Kidney (tissue), 14 donors: ENCODE data around the gene ZNF677. TPM values are rescaled to one million over a fixed set of nuclear protein-coding genes. Genes with fewer than 3 reads are reported as not detected.
"Not testable (repeated sequence)": the region's sequence is repeated elsewhere in the genome, so short reads cannot be mapped to it uniquely, and the experiment has no call there.

Experiments used
- DNase-seq, 5 donors: peaks; one replicate each; pipeline ENCODE4 v3.0.0-alpha.2; 2013 to 2020
- FAIRE-seq: peaks from 2 replicates; lab custom pipeline; 2012; peaks lifted over from hg19 to GRCh38; lab: Jason Lieb, UNC
- H3K27ac ChIP-seq, 2 donors: one replicate each; pipeline ENCODE4 v1.7.0; 2013; ENCODE audit warnings: low read depth in 2 of 2, low read length in 2 of 2, inconsistent platforms in 1 of 2
- H3K27me3 ChIP-seq: one replicate; pipeline ENCODE4 v1.7.1; 2013; ENCODE audit warnings: low read length, inconsistent platforms; ENCODE audit not compliant: control insufficient read depth, insufficient read depth
- H3K36me3 ChIP-seq, 3 donors: one replicate each; pipeline versions ENCODE4 v1.7.0 to v1.7.1; 2013; ENCODE audit warnings: low read length in 3 of 3, control low read depth in 1 of 3, inconsistent platforms in 1 of 3; ENCODE audit not compliant: insufficient read depth in 3 of 3, control insufficient read depth in 2 of 3
- H3K4me1 ChIP-seq, 3 donors: one replicate each; pipeline versions ENCODE4 v1.7.0 to v1.7.1; 2013; ENCODE audit warnings: low read length in 3 of 3, inconsistent platforms in 1 of 3, low read depth in 1 of 3; ENCODE audit not compliant: control insufficient read depth in 2 of 3, insufficient read depth in 2 of 3
- H3K4me3 ChIP-seq, 3 donors: one replicate each; pipeline versions ENCODE4 v1.7.0 to v1.8.1; 2013; ENCODE audit warnings: low read length in 3 of 3, control low read depth in 1 of 3, inconsistent platforms in 1 of 3
- H3K9ac ChIP-seq, 3 donors: one replicate each; pipeline versions ENCODE4 v1.7.0 to v1.7.1; 2013; ENCODE audit warnings: low read length in 3 of 3, control low read depth in 1 of 3, inconsistent platforms in 1 of 3
- H3K9me3 ChIP-seq, 3 donors: one replicate each; pipeline versions ENCODE4 v1.7.0 to v1.7.1; 2013; ENCODE audit warnings: low read length in 3 of 3, control low read depth in 1 of 3, inconsistent platforms in 1 of 3; ENCODE audit not compliant: control insufficient read depth in 2 of 3, insufficient read depth in 1 of 3
- intact Hi-C: fragments of 100-400 bp; cut with DNase I; formaldehyde crosslinking; loops from one replicate; pipeline ENCODE4 v1.11.1; 2022
- polyA plus RNA-seq: library from polyadenylated mRNA; stranded (reverse); fragments of 350-450 nt; fragmentation: Illumina TruSeq; extraction: RNeasy Lipid Tissue Mini Kit (QIAGEN cat#74804); gene quantifications from one replicate; pipeline ENCODE4 v1.2.3, GENCODE V29; 2014; ENCODE audit warnings: low read depth, low replicate concordance; ENCODE audit not compliant: insufficient read depth
- total RNA-seq: library from RNA; stranded (reverse); fragmentation: NEBNext Ultra II Directional; extraction: Animal tissue kit (Norgen Biotek cat#: 25700); gene quantifications from one replicate; pipeline ENCODE4 v1.2.1, GENCODE V29; 2021
- TF ChIP-seq, protein P1 (sequence below): IDR thresholded peaks from 3 replicates; pipeline ENCODE4 v1.5.1; 2012; ENCODE audit warnings: mild to moderate bottlenecking, moderate library complexity, borderline replicate concordance; ENCODE audit not compliant: insufficient read depth; ENCODE audit errors: extremely low read depth
- donor health status: control.
- donor health status: control.
- donor health status: control.
- donor health status: control.
- donor health status: control.
- donor health status: DM: yes; HTN: yes; CAD: no.
- donor health status: Normal renal cell carcinoma (clear cell type).

ZNF677 gene
- total and polyA plus RNA-seq, 2 donors from 2014 or later, result 6.5 to 24.3 TPM

- Histone ChIP-seq H3K4me1 (no peaks in the 10 kb centered on the region), H3K9me3 (peaks cover 10 to 91% (median 53%) of the 10 kb centered on the region in 3 donors), H3K9ac (no peak overlapping the region), H3K36me3 (peaks cover 16 to 40% (median 17%) of the 10 kb centered on the region in 3 donors), H3K27me3 (no peaks in the 10 kb centered on the region), H3K4me3 (peak overlapping the region in 1 of 3 donors; percentile 9), H3K27ac (no peak overlapping the region)
- TF ChIP-seq, protein P1, sequence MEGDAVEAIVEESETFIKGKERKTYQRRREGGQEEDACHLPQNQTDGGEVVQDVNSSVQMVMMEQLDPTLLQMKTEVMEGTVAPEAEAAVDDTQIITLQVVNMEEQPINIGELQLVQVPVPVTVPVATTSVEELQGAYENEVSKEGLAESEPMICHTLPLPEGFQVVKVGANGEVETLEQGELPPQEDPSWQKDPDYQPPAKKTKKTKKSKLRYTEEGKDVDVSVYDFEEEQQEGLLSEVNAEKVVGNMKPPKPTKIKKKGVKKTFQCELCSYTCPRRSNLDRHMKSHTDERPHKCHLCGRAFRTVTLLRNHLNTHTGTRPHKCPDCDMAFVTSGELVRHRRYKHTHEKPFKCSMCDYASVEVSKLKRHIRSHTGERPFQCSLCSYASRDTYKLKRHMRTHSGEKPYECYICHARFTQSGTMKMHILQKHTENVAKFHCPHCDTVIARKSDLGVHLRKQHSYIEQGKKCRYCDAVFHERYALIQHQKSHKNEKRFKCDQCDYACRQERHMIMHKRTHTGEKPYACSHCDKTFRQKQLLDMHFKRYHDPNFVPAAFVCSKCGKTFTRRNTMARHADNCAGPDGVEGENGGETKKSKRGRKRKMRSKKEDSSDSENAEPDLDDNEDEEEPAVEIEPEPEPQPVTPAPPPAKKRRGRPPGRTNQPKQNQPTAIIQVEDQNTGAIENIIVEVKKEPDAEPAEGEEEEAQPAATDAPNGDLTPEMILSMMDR, result no peak
- FAIRE-seq (no peak), DNase-seq (no peak)
- intact Hi-C loops, result no loop called here
Measured at GRCh38 chr19:53237114-53237777, 17.4 kb downstream of the ZNF677 start.

- no peak overlapping the region for H3K27ac ChIP-seq
- no peaks in the 10 kb centered on the region for H3K4me1 ChIP-seq
- DNase-seq (no peak), FAIRE-seq (no peak)
- no peak overlapping the region for H3K4me3 ChIP-seq
- H3K9ac ChIP-seq, result no peak overlapping the region
- H3K9me3 ChIP-seq, result peaks cover 0 to 53% (median 16%) of the 10 kb centered on the region in 3 donors
- H3K36me3 ChIP-seq, result no peaks in the 10 kb centered on the region
- TF ChIP-seq, protein P1, result no peak
- intact Hi-C loops, result no loop called here
- no peaks in the 10 kb centered on the region for H3K27me3 ChIP-seq
Measured at GRCh38 chr19:53224606-53225005, 30.1 kb downstream of the ZNF677 start.

- H3K9ac ChIP-seq, H3K4me3 ChIP-seq, H3K27me3 ChIP-seq, H3K27ac ChIP-seq, intact Hi-C loops, FAIRE-seq, H3K4me1 ChIP-seq, H3K36me3 ChIP-seq, DNase-seq: not testable (repeated sequence)
- H3K9me3 ChIP-seq, result peaks cover 0 to 52% (median 16%) of the 10 kb centered on the region in 3 donors
Measured at GRCh38 chr19:53222716-53223115, 32.0 kb downstream of the ZNF677 start.

DNA sequence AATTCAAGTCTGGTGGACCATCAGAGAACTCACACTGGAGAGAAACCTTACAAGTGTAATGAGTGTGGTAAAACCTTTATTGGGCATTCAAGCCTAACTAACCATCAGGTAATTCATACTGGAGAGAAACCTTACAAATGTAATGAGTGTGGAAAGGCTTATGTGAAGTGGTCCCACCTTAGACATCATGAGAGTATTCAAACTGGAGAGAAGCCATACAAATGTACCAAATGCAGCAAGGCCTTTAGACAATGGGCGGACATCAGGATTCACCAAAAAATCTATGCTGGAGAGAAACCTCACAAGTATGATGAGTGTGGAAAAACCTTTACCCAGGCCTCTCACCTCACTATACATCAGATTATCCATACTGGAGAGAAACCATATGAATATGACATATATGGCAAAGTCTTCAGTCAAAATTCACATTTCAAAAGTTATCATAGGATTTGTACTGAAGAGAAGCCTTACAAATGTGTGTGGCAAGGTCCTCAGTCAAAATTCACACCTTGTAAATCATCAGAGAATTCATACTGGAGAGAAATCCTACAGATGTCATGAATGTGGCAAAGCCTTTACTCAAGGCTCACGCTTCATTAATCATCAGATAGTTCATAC, 41.9 kb downstream of the ZNF677 start:
- intact Hi-C loops, result no loop called here
- FAIRE-seq (no peak), DNase-seq (no peak)
- no peak overlapping the region for H3K27ac ChIP-seq
- H3K27me3 ChIP-seq, result no peaks in the 10 kb centered on the region
- peaks cover 0 to 83% (median 43%) of the 10 kb centered on the region in 3 donors for H3K9me3 ChIP-seq
- TF ChIP-seq, protein P1, result no peak
- no peaks in the 10 kb centered on the region for H3K4me1 ChIP-seq
- peaks cover 0 to 16% (median 3%) of the 10 kb centered on the region in 3 donors for H3K36me3 ChIP-seq
- H3K4me3 ChIP-seq, result peak overlapping the region in 2 of 3 donors; percentile 12 to 19
- no peak overlapping the region for H3K9ac ChIP-seq

GRCh38 chr19:53211554-53211953, 43.1 kb downstream of the ZNF677 start:
- FAIRE-seq, H3K4me1 ChIP-seq, intact Hi-C loops, H3K9ac ChIP-seq, DNase-seq, H3K27ac ChIP-seq, H3K27me3 ChIP-seq: not testable (repeated sequence)
- Histone ChIP-seq H3K9me3 (peaks cover 0 to 83% (median 43%) of the 10 kb centered on the region in 3 donors), H3K36me3 (peaks cover 0 to 16% (median 3%) of the 10 kb centered on the region in 3 donors), H3K4me3 (peak overlapping the region in 2 of 3 donors; percentile 19 to 33)
